Activated T-cell treated with anti-CD3 and anti-CD28 coated beads, Interleukin-2, amount 50 U/mL, for 24 hours (primary cell): ENCODE measurements around the gene KCNQ1.
A peak's percentile ranks its signal among the peaks of the same experiment; 100 is the strongest.

Source experiments
- DNase-seq: peaks from one replicate; pipeline ENCODE4 v3.0.0-alpha.2; 2020
- H3K27ac Mint-ChIP-seq: 2 replicates; pipeline ENCODE4 v1.8.0; 2020; ENCODE audit warnings: mild to moderate bottlenecking, mixed read lengths
- H3K27me3 Mint-ChIP-seq: 2 replicates; pipeline ENCODE4 v1.8.0; 2020; ENCODE audit warnings: mixed read lengths
- H3K36me3 Mint-ChIP-seq: 2 replicates; pipeline ENCODE4 v1.8.0; 2020; ENCODE audit warnings: low read depth, mixed read lengths
- H3K4me1 Mint-ChIP-seq: 2 replicates; pipeline ENCODE4 v1.8.0; 2020; ENCODE audit warnings: low read depth, mixed read lengths
- H3K4me3 Mint-ChIP-seq: 2 replicates; pipeline ENCODE4 v1.8.0; 2020; ENCODE audit warnings: mild to moderate bottlenecking, moderate library complexity, mixed read lengths
- H3K9me3 Mint-ChIP-seq: 2 replicates; pipeline ENCODE4 v1.8.0; 2020; ENCODE audit warnings: mixed read lengths

KCNQ1 gene

DNA sequence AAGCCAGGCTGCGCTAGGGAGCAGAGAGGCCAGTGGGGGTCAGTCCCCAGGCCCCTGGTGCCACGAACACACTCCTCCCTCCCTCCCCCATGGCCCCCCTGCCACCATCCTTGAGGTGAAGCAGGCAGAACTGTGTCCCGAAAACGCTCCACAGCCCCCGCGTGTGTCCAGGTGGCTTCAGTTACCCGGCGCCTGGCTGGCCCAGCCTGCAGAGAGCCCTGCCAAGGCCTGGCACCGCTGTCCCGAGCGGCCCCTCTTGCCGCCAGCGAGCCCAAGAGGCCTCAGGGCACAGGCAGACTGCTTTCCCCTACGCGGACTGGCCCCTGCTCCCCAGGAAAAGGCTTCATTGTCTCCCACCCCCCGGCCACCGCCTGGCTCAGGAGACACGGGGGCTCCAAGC lies 413.1 kb downstream of the KCNQ1 start:
- Mint-ChIP-seq H3K27me3 (peaks cover 21% of the 10 kb centered on the region), H3K9me3 (no peaks in the 10 kb centered on the region), H3K27ac (no peak overlapping the region), H3K36me3 (no peaks in the 10 kb centered on the region), H3K4me1 (peaks cover 3% of the 10 kb centered on the region), H3K4me3 (no peak overlapping the region)
- DNase-seq, result no peak

DNA sequence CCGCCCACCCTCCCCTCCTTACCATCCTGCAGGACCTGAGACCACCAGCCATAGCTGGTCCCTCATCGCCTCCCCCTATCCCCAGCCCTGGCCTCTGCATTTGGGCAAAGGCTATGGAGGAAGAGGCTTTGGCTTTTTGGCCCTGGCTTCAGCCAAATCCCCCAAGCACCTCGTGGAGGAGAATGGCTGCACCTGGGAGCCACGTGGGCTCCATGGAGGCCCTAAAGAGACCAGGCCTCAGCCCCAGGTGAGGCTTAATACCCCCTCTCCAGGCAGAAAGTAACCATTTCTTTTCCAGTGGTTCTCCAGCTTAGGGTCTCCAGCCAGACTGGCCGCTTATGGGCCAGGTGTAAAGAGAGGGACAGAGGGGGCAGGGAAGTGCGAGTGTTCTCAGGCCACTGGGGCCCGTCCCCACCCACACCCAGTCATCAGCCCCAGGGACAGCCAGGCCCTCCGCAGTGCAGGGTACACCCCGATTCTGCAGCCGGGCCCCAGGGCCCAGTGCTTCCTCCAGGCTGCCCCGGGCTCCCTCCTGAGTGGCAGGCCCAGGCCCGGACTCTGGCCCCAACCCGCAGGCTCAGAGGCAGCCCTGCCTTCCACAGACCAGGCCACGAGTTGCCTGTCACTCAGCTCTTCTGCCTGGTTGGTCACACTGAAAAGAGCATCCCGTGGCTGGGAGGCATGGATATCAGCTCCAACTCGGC lies 414.3 kb downstream of the KCNQ1 start:
- peaks cover 30% of the 10 kb centered on the region for H3K27me3 Mint-ChIP-seq
- no peak for DNase-seq
- peaks cover 3% of the 10 kb centered on the region for H3K4me1 Mint-ChIP-seq
- no peaks in the 10 kb centered on the region for H3K9me3 Mint-ChIP-seq
- H3K36me3 Mint-ChIP-seq, result no peaks in the 10 kb centered on the region
- no peak overlapping the region for H3K27ac Mint-ChIP-seq
- H3K4me3 Mint-ChIP-seq, result no peak overlapping the region

DNA sequence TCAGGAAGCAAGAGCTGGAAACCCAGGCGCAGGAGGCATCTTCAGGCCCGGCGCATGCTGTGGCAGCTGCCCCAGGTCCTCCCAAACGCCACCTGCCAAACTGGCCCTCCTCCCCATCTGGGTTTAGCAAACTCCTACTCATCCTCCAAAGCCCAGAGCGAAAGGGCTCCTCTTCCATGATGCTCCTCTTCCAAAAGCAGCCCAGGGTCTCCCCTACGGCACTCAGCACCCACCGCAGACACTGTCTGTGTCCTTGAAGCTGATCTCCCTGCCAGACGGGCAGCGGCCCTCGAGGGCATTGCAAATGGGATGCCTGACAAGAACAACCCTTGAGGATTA lies 414.9 kb downstream of the KCNQ1 start:
- peaks cover 36% of the 10 kb centered on the region for H3K27me3 Mint-ChIP-seq
- no peak overlapping the region for H3K27ac Mint-ChIP-seq
- DNase-seq, result no peak
- no peaks in the 10 kb centered on the region for H3K36me3 Mint-ChIP-seq
- H3K4me3 Mint-ChIP-seq, result no peak overlapping the region
- H3K4me1 Mint-ChIP-seq, result peaks cover 3% of the 10 kb centered on the region
- H3K9me3 Mint-ChIP-seq, result no peaks in the 10 kb centered on the region

DNA sequence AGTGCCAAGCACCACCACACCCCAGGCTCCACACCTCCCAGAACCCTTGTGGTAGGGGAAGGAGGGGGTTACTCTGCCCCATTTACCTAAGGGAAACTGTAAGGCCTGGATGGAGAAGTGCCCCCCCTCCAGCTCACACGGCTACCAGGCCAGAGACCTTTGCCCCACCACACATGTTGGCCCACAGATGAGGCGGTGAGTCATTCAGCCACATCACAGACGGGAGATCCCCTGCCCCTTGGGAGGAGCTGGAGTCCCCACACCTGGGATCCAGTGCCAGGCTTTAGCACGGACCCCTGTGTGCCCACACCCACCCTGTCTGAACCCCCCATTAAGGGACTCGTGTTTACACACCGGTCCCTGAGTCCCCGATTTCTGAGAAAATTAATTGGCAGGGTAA lies 415.8 kb downstream of the KCNQ1 start:
- no peak for DNase-seq
- Mint-ChIP-seq H3K4me3 (no peak overlapping the region), H3K27ac (no peak overlapping the region), H3K4me1 (peaks cover 3% of the 10 kb centered on the region), H3K36me3 (no peaks in the 10 kb centered on the region), H3K9me3 (no peaks in the 10 kb centered on the region), H3K27me3 (peaks cover 40% of the 10 kb centered on the region)

DNA sequence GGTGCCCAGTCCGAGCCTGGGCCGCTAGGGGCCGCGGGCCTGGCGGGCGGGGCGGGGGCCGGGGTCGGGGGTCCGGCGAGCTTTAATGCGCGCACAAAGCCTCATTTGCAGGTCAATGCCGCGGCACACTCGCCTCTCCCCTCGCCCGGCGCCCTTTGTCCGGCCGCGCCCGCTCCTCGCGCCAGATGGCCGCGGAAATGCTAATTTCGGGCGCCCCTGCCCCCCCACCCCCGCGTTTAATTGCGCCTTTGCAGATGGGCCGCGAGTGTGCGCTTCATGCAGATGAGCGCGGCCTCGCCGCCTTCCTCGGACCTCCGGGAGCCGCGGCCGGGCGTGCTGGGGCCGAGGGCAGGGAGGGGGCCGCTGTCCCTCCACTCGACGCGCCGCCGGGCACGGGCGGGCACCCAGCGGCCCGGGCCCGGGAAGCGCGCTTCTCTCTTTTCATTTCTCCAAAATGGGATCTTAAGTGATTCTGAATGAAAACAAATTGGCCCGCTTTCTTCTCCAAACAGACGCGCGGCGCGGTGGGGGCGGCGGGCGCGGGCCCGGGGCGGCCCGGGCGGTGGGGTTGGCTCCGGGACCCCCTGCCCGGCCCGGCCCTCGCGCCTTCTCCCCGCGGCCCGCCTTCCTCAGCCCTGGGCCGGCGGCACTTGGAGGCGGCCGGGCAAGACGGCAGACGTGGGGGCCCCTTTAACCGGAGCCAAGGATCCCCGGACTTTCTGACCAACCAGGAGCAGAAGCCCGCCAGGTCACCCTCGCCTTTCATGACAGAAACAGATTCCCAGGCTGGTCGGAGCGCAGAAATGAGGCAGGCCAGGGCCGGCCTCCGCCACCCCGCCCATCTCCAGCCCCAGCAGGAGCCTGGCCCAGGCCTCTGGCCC lies 417.8 kb downstream of the KCNQ1 start:
- H3K27ac Mint-ChIP-seq, result no peak overlapping the region
- peaks cover 3% of the 10 kb centered on the region for H3K4me1 Mint-ChIP-seq
- no peaks in the 10 kb centered on the region for H3K9me3 Mint-ChIP-seq
- DNase-seq, result no peak
- H3K27me3 Mint-ChIP-seq, result peaks cover 57% of the 10 kb centered on the region
- no peaks in the 10 kb centered on the region for H3K36me3 Mint-ChIP-seq
- no peak overlapping the region for H3K4me3 Mint-ChIP-seq

DNA sequence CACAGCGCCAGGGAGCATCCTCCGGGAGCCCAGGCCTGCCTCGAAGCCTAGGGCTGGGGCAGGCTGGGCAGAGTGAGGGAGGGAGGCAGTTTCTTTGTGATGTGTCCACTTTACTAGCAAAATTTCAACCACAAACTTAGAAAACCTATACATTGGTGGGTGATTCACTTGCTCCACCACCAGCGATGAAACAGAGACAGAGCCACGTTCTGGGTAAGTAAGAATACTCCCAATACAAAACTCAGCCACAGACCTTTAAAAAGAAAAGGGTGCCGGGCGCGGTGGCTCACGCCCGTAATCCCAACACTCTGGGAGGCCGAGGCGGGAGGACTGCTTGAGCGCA lies 418.4 kb downstream of the KCNQ1 start:
- Mint-ChIP-seq H3K27me3 (peaks cover 63% of the 10 kb centered on the region), H3K27ac (no peak overlapping the region)
- no peak for DNase-seq

DNA sequence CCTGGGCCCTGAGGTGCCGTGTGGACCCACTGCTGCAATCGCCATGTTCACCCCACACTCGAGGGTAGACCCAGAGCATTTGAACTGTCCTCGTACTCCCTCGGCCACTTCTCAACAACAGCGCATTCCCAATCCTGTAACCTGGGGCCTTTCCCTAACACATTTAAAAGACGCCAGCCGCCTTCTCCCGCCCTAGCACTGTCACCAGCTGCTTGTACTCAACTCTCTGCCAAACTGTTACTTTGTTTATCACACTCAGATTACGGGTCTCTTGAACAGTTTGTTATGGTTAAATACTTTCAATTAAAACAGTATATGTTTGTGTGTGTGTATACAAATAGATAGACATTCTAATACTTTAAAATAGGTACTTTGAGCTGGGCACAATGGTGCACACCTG lies 420.1 kb downstream of the KCNQ1 start:
- H3K4me1 Mint-ChIP-seq, result peaks cover 9% of the 10 kb centered on the region

More for the DNA sequence above, 418.4 kb downstream of the KCNQ1 start:
- Mint-ChIP-seq H3K4me1 (peaks cover 4% of the 10 kb centered on the region), H3K4me3 (no peak overlapping the region), H3K9me3 (no peaks in the 10 kb centered on the region), H3K36me3 (no peaks in the 10 kb centered on the region)

DNA sequence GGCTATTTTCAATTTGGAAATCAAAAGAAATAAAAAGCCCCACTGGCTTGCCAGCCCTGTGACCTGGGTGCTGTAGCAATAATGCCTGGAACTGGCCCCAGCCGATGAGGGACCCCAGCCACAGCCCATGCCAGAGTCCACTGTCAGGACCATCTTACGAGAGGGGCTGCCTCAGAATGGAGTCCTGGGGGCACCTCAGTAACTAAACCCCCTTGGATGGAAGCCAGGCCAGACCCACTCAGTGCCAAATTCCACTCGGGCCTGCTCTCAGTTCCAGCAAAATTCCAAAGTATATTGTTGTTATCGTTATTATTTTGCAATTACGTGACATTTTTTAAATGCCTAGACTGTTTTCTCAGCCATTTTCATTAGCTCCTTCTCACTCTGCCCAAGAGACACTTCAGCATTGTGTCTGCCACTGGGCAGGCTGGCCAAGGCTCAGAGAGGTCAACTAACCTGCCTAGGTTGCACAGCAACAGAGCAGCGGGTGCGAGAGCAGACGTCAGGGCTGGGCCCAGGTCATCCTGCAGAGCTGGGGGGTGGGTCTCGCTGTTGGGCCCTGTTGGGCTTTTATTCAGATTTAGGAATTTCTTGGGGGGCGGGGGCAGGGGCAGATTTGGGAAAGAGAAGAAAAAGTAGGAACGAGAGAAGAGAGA lies 421.2 kb downstream of the KCNQ1 start:
- Mint-ChIP-seq H3K27me3 (peaks cover 74% of the 10 kb centered on the region), H3K27ac (no peak overlapping the region), H3K9me3 (no peaks in the 10 kb centered on the region), H3K4me3 (no peak overlapping the region), H3K36me3 (no peaks in the 10 kb centered on the region), H3K4me1 (peaks cover 7% of the 10 kb centered on the region)
- DNase-seq, result no peak

More for the DNA sequence above, 420.1 kb downstream of the KCNQ1 start:
- DNase-seq, result no peak
- H3K4me3 Mint-ChIP-seq, result no peak overlapping the region
- H3K36me3 Mint-ChIP-seq, result no peaks in the 10 kb centered on the region
- no peaks in the 10 kb centered on the region for H3K9me3 Mint-ChIP-seq
- no peak overlapping the region for H3K27ac Mint-ChIP-seq
- peaks cover 70% of the 10 kb centered on the region for H3K27me3 Mint-ChIP-seq

DNA sequence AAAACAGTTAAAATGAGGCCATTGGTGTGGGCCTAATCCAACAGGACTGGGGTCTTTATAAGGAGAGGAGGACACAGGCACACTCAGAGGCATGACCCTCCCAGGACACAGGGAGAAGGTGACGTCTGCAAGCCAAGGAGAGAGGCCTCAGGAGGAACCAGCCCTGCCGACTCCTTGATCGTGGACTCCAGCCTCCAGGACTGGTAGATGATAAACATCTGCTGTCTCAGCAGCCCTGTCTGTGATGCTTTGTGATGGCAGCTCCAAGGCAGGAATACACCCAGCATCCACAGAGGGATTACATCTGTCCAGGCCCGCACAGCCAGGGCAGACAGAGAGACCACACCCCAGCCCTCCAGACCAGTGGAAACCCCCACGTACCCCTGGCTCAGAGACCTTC lies 422.3 kb downstream of the KCNQ1 start:
- H3K27ac Mint-ChIP-seq, result no peak overlapping the region
- H3K9me3 Mint-ChIP-seq, result no peaks in the 10 kb centered on the region
- H3K36me3 Mint-ChIP-seq, result no peaks in the 10 kb centered on the region
- H3K27me3 Mint-ChIP-seq, result peaks cover 75% of the 10 kb centered on the region
- H3K4me1 Mint-ChIP-seq, result peaks cover 7% of the 10 kb centered on the region
- no peak overlapping the region for H3K4me3 Mint-ChIP-seq
- no peak for DNase-seq

DNA sequence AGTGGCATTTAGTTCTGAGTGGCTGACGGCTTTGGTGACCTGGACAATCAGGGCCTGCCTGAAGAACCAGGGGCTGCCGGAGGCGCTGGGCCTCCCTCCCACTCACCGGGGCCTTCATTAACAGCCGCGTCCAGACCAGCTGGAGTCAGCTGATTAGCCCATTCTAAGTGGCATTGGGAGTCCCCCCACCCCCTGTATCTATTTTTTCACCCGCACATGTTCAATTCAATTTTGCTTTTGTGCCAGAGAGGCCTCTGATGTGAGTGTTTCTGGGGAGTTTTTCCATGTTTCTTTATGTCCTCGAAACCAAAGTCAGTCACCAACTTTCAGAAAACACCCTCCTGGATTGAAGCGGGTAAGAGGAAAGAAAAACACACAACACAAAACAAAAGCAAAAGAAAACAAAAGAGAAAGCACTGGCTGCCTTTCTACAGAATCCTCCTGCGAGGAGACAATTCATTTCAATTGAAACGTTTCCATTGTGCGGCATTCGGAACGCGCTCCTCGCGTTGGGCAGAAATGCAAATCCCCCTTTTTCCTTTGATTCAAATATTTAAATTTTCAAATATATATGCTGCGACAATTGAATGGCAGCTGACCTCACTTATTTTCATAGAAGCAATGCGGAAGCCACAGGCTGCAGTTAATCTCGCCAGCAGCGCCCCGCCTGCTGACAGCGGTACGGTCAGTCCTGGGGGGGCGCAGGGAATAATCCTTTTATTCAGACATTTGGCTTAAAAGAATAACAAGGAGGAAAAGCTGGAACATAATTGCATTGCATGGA lies 423.1 kb downstream of the KCNQ1 start:
- no peak for DNase-seq
- H3K36me3 Mint-ChIP-seq, result no peaks in the 10 kb centered on the region
- H3K27ac Mint-ChIP-seq, result no peak overlapping the region
- no peaks in the 10 kb centered on the region for H3K9me3 Mint-ChIP-seq
- no peak overlapping the region for H3K4me3 Mint-ChIP-seq
- peaks cover 75% of the 10 kb centered on the region for H3K27me3 Mint-ChIP-seq
- peaks cover 7% of the 10 kb centered on the region for H3K4me1 Mint-ChIP-seq

DNA sequence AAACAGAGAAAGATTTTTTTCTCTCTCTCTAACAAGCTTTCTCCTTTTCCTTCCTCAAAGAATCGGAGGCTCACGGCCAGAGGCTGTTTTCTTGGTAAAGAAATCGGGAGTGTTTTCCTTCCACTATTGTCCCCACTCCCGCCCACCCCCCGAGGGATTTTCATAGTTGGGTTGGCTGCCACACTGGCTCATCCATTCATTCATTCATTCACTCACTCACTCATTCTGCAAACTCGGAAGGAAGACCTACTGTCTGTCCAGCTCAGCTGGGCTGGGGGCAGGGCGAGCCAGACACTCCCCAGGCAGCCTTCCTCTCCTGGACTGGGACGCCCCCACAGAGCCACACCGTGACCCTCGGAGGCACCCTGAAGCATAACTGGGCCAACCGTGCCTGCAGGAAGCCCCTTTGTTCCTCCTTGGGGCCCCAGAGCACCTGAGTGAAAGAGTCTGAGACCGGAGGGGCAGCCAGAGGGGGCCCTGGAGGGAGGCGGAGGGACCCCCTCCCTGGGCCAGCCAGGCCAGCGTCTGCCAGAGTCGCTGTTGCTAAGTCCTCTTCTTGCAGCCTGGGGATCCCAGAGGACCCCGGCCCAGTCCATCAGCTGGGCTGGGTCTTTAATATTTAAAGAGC lies 423.8 kb downstream of the KCNQ1 start:
- Mint-ChIP-seq H3K36me3 (no peaks in the 10 kb centered on the region), H3K4me3 (peak overlapping the region; percentile 27), H3K27me3 (peaks cover 71% of the 10 kb centered on the region), H3K9me3 (no peaks in the 10 kb centered on the region), H3K4me1 (peaks cover 7% of the 10 kb centered on the region), H3K27ac (no peak overlapping the region)
- no peak for DNase-seq

DNA sequence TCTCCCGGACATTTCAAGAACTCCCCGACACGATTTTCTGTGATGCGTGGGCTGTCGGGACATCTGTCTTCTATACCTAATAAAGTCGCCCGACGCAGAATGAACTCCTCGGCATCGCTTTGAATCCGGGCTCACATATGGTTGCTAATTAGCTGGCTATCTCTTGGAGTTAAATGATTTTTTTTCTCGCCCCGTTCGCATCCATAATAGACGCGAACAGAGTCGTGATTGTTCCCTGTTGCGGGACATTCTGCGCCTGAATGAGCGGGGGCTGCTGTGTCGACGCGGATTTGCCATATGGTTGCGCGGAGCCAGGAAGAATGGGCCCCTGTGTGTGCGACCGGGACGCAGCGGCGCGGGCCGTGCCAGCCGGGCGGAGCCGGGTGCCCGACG lies 424.3 kb downstream of the KCNQ1 start:
- Mint-ChIP-seq H3K36me3 (no peaks in the 10 kb centered on the region), H3K4me1 (peaks cover 7% of the 10 kb centered on the region), H3K4me3 (no peak overlapping the region), H3K27me3 (peaks cover 68% of the 10 kb centered on the region), H3K9me3 (no peaks in the 10 kb centered on the region), H3K27ac (no peak overlapping the region)
- DNase-seq, result no peak

DNA sequence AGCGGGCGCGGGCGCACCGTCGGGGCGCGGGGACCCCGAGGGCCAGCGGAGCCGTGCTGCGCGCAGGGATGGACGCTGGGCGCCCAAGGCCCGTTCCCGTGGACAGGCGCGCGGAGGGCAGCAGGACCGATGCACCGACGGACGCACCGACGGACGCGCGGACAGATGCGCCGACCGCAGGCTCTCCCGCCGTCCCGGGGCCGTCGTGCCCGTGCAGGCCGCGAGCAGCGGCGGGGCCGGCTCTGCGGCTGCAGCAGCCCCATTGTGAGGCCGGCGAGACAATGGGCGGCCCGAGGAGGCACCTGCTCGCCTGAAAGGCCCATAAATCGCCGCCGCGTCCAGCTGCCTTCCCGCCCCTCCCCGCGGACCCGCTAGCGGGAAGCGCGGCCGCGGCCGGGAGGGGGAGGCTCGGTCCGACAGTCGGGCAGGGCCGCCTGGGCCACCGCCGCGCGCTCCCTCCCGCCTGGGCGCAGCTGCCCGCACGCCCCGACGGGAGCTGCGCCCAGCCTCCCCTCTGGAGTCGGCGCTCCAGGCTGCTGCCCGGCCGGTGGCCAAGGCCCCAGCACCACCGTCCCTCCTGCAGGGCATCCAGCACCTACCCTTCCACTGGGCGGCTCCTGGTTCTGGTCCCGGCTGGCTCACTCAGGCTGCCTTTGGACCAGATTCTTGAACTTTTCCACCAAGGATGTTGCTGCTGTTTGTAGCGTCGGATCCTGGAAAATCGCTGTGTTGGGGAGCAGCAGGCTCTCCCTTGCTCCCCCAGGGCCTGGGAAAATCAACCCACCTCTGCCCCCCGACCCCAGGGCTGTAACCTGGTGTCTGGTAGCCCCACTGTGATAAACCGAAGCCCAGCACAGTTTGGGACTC lies 425.0 kb downstream of the KCNQ1 start:
- Mint-ChIP-seq H3K27ac (no peak overlapping the region), H3K4me3 (no peak overlapping the region), H3K27me3 (peaks cover 65% of the 10 kb centered on the region), H3K9me3 (no peaks in the 10 kb centered on the region), H3K4me1 (peaks cover 7% of the 10 kb centered on the region), H3K36me3 (no peaks in the 10 kb centered on the region)
- no peak for DNase-seq
